GDM1 (cell line): ENCODE results near the gene RHEX.

Source experiments
- DNase-seq: peaks from one replicate; lab custom pipeline; 2025; lab: John Stamatoyannopoulos, UW

The RHEX gene

GRCh38 chr1:206116873-206117150 is 63.8 kb downstream of the RHEX start:
- DNase-seq, result no peak

- no peak for DNase-seq
Measured at GRCh38 chr1:206117151-206117948, 64.4 kb downstream of the RHEX start, which contains the start of gene AVPR1B. AVPR1B (minus strand) TSS chr1:206117388; CDS start chr1:206116890, 498 bp downstream.

GRCh38 chr1:206120406-206120805 is 67.4 kb downstream of the RHEX start:
- DNase-seq, result no peak

DNA sequence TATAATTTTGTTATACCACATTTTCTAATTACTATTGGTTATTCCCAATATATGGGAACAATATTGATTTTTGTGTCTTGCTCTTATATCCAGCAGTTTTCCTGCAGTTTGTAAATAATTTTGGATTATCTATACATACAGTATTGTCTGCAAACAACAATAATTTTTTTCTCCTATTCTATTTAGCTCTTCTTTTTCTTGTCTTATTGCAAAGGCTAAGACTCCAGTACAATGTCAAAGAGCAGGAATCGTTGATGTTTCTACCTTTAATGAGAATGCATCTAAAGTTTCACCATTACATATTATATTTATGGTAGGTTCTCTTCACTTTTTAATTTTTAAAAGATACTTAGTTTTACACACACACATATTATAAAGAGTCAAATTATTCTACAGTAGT is 68.3 kb downstream of the RHEX start:
- DNase-seq, result no peak

DNA sequence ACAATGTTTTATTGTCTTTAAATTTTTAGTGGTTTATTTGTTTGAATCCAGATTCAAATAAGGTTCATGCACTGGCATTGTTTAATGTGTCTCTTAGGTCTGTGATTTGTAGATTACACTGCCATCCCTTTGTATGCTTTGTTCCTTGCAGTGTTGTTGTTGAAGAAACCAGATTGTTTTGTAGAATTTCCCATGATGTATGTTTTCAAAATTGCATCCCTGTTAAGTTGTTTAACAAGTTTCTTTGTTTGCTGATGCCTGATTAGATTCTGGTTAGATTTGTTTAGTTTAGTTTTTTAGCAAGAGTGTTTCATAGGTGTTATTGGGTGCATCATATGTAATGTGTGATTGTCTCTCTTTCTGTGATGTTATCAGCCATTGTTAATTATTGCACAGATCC is 69.7 kb downstream of the RHEX start:
- no peak for DNase-seq

GRCh38 chr1:206125346-206125745 is 72.4 kb downstream of the RHEX start:
- DNase-seq, result no peak

DNA sequence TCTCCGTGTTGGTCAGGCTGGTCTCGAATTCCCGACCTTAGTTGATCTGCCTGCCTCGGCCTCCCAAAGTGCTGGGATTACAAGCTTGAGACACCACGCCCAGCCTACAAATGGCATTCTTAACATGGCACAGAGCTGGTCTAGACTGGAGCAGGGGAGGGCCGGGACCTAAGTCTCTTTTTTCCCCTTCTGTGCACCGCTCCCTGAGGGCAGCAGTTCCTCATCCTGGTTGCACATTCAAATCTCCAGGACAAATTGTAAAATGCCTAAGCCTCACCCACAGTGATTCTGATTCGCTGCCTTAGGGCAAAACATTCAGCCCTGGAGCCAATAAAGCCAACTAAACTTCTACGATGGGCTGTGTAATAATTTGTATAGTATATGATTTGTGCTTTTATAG is 74.4 kb downstream of the RHEX start:
- no peak for DNase-seq

DNA sequence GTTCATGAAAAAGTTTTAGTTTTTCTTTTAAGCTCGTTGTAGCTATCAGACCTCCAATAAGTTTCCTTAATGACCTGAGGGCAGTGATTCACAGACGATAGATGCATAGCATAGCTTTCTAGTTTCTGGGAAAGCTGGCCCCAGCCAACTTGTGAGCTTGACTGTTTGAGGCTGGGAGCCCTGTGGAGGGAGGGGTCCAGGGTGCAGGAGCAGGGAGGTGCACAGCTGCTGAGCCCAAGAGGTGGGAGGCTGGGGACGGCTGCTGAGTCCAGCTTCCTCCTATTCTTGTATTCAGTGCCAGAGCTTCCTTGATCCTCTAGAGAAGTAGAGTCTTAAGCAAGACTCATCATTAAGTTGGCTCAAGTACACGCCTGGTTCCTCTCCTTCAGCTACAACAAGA is 75.2 kb downstream of the RHEX start:
- DNase-seq, result no peak

DNA sequence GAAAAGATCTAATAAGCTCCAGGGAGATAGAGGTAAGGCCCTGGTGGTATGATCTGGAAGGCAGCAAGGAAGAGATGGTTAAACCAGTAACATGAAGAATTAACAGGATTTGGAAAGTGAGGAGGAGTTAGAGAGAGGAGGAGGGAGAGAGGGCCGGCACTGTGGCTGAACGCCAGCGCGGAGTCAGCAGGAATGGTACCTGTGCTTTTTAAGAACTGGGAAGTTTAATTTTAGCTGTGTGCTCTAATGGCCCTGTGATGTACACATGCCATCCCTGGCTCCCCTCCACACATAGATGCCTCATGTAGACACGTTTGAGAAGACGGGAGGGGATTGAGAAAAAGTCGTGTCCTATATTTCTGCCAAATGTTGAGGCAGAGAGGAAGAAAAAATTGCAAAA is 78.1 kb downstream of the RHEX start:
- no peak for DNase-seq

GRCh38 chr1:206133751-206134415 is 80.9 kb downstream of the RHEX start:
- DNase-seq, result no peak

GRCh38 chr1:206135248-206135647 is 82.3 kb downstream of the RHEX start:
- DNase-seq, result no peak

DNA sequence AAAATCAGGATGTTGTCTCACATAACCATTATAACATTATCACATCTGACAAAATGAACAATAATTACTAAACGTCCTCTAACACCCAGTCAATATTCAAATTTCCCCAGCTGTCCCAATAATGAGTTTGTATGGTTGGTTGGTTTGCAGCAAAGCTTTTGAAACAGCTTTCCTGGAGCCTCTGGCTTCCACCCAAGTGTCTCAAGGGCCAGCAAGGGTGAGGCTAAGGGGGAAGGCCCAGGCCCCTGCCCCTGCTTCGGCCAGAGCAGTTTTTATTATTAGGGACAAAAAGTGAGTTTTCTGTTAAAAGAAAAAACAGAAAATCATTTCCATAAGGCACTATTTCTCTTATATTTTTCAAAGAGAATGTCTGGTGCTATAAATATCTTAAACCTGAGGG is 83.3 kb downstream of the RHEX start:
- DNase-seq, result no peak

DNA sequence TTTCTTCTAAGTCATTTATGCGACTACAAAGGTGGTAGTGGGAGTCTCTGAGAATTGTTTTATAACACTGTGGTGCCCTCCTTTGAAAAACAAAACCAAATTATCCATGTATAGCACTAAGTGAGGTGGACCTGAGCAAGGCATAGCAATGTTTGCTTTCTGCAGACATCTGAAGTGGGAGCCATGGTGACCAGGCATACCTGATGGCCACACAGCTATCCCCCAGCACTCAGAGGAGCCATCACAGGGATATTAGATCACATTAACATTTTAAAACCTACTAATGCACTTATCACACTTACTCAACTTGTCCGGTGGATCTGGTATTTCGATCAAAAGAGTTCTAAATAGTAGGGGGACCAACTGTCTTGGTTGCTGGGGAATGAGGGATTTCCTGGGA is 89.0 kb downstream of the RHEX start:
- DNase-seq, result no peak

DNA sequence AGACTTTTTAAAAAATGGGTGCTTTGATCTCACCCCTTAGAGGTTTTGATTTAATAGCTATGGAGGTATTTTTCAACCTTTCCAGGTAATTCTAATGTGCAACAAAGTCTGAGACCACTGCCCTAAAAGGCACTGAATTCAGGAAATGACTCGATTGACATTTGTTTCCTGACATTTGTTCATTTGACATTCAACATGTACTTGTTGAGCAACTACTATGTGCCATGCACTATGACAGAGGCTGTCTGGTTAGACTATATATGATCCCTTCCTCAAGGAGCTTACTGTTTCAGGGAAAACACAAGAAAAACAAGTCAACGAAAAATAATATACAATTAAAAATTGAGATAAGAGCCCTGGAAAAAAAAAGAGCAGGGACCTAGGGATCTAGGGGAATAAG is 89.8 kb downstream of the RHEX start:
- DNase-seq, result no peak

- DNase-seq, result no peak
Measured at GRCh38 chr1:206143537-206144172, 90.7 kb downstream of the RHEX start.

GRCh38 chr1:206144605-206145004 is 91.6 kb downstream of the RHEX start:
- DNase-seq, result no peak

GRCh38 chr1:206145771-206146290 is 92.9 kb downstream of the RHEX start:
- no peak for DNase-seq
